Measurements from ENCODE around the gene DFFB. TPM values are rescaled to one million over a fixed set of nuclear protein-coding genes. Genes with fewer than 3 reads are reported as not detected.

DFFB gene
- total and polyA plus RNA-seq, 7 experiments from 2014 or later, result 9.8 to 27.7 (median 14.9) TPM

- H3K9me3 ChIP-seq (ENCODE audit: control insufficient read depth in 2 of 3, low read length in 3 of 3), result peaks cover 0 to 7% (median 7%) of the 10 kb centered on the region in 3 experiments
- no peaks in the 10 kb centered on the region for H3K27me3 Mint-ChIP-seq
- peak within 1 kb of the TSS; percentile 92 to 99 (median 96) for H3K27ac Mint-ChIP-seq
- peak within 1 kb of the TSS; percentile 90 to 96 (median 94) for H3K4me3 Mint-ChIP-seq
- ATAC-seq (peak; percentile 88), DNase-seq (peak; percentile 78 to 99 (median 96))
- no peaks in the 10 kb centered on the region for H3K27me3 ChIP-seq (ENCODE audit: control insufficient read depth in 2 of 2, insufficient read depth in 2 of 2, low read length in 2 of 2)
- peak within 1 kb of the TSS; percentile 79 for H3K4me3 ChIP-seq (ENCODE audit: low read length)
- peaks cover 0 to 9% (median 0%) of the 10 kb centered on the region in 3 experiments for H3K36me3 ChIP-seq (ENCODE audit: control insufficient read depth in 2 of 3, insufficient read depth in 3 of 3, low read length in 3 of 3)
- H3K9me3 Mint-ChIP-seq, result peaks cover 0 to 21% (median 9%) of the 10 kb centered on the region in 11 donors
- intact Hi-C loops (cut with micrococcal nuclease), result loop anchor here (1.0 to 5.0 kb wide), 11 partner anchors 43 to 1643 kb away; partner anchors contain the start of genes CEP104 (in 2 of the 2), DFFB (in 2 of the 2), LRRC47 (in 2 of the 2) and SMIM1 (in 2 of the 2)
- peaks cover 5 to 20% (median 17%) of the 10 kb centered on the region in 5 donors for H3K36me3 Mint-ChIP-seq
- peaks cover 23 to 71% (median 53%) of the 10 kb centered on the region in 7 donors for H3K4me1 Mint-ChIP-seq
- H3K27ac ChIP-seq (ENCODE audit: low read depth, low read length), result peak within 1 kb of the TSS; percentile 94
- POLR2A ChIA-PET, result interaction anchor here (0.6 to 3.5 kb wide), 9 partner anchors 9 to 1286 kb away, joined by 3 to 30 read pairs (median 4); partner anchors contain the start of genes CEP104, DFFB and LRRC47
- H3K4me1 ChIP-seq (ENCODE audit: control insufficient read depth in 2 of 2, insufficient read depth in 2 of 2, low read length in 2 of 2), result peaks cover 6 to 39% of the 10 kb centered on the region in 2 donors
- CTCF ChIA-PET, result no interaction called here
Measured at GRCh38 chr1:3900150-3900968, 43.1 kb downstream of the DFFB start, which contains the start of gene C1orf174. TSS of gene C1orf174 (minus strand) at chr1:3900272. CDS start at chr1:3900186, 86 bp downstream.

GRCh38 chr1:3900969-3901529, 43.8 kb downstream of the DFFB start:
- ChIA-PET CTCF (no interaction called here), POLR2A (interaction anchor here (0.7 to 3.5 kb wide), 3 partner anchors 43 to 256 kb away, joined by 3 to 30 read pairs (median 5); partner anchors contain the start of genes CEP104, DFFB and LRRC47)
- no peaks in the 10 kb centered on the region for H3K27me3 Mint-ChIP-seq
- H3K9me3 Mint-ChIP-seq, result peaks cover 0 to 21% (median 9%) of the 10 kb centered on the region in 11 donors
- H3K27ac Mint-ChIP-seq, result peak overlapping the region; percentile 92 to 99 (median 96)
- H3K4me1 Mint-ChIP-seq, result peaks cover 23 to 72% (median 57%) of the 10 kb centered on the region in 7 donors
- Histone ChIP-seq H3K4me3 (ENCODE audit: low read length) (peak overlapping the region; percentile 79), H3K36me3 (ENCODE audit: control insufficient read depth in 2 of 3, insufficient read depth in 3 of 3, low read length in 3 of 3) (peaks cover 0 to 4% (median 0%) of the 10 kb centered on the region in 3 experiments), H3K27me3 (ENCODE audit: control insufficient read depth in 2 of 2, insufficient read depth in 2 of 2, low read length in 2 of 2) (no peaks in the 10 kb centered on the region), H3K9me3 (ENCODE audit: control insufficient read depth in 2 of 3, low read length in 3 of 3) (peaks cover 0 to 7% (median 7%) of the 10 kb centered on the region in 3 experiments), H3K27ac (ENCODE audit: low read depth, low read length) (peak overlapping the region; percentile 94), H3K4me1 (ENCODE audit: control insufficient read depth in 2 of 2, insufficient read depth in 2 of 2, low read length in 2 of 2) (peaks cover 6 to 39% of the 10 kb centered on the region in 2 donors)
- ATAC-seq (peak; percentile 60), DNase-seq (peak in 4 of 9 donors; percentile 49 to 94 (median 63))
- H3K36me3 Mint-ChIP-seq, result peaks cover 5 to 20% (median 13%) of the 10 kb centered on the region in 5 donors
- intact Hi-C loops (cut with micrococcal nuclease), result loop anchor here (1.0 to 5.0 kb wide), 11 partner anchors 44 to 1644 kb away; partner anchors contain the start of genes CEP104 (in 2 of the 2), DFFB (in 2 of the 2), LRRC47 (in 2 of the 2) and SMIM1 (in 2 of the 2)
- peak overlapping the region; percentile 90 to 96 (median 94) for H3K4me3 Mint-ChIP-seq

- peaks cover 15 to 67% (median 51%) of the 10 kb centered on the region in 7 donors for H3K4me1 Mint-ChIP-seq
- intact Hi-C loops (cut with micrococcal nuclease), result loop anchor here (5.0 kb wide), 3 partner anchors 370 to 1645 kb away; partner anchors contain the start of gene PRXL2B (in 1 of the 2)
- peak overlapping the region; percentile 74 for H3K27ac ChIP-seq (ENCODE audit: low read depth, low read length)
Measured at GRCh38 chr1:3902111-3902511, 44.8 kb downstream of the DFFB start.

GRCh38 chr1:3902571-3903091, 45.4 kb downstream of the DFFB start:
- H3K36me3 Mint-ChIP-seq, result peaks cover 0 to 10% (median 4%) of the 10 kb centered on the region in 5 donors

More at GRCh38 chr1:3902111-3902511, 44.8 kb downstream of the DFFB start:
- no peaks in the 10 kb centered on the region for H3K27me3 Mint-ChIP-seq
- POLR2A ChIA-PET, result interaction anchor here (0.6 to 3.5 kb wide), 4 partner anchors 8 to 1486 kb away, joined by 5 to 30 read pairs (median 7); partner anchors contain the start of genes CEP104 and DFFB
- H3K36me3 Mint-ChIP-seq, result peaks cover 4 to 13% (median 8%) of the 10 kb centered on the region in 5 donors
- no peak for ATAC-seq
- H3K9me3 Mint-ChIP-seq, result peaks cover 0 to 20% (median 9%) of the 10 kb centered on the region in 11 donors
- peak overlapping the region; percentile 80 to 96 (median 93) for H3K4me3 Mint-ChIP-seq
- Histone ChIP-seq H3K4me1 (ENCODE audit: control insufficient read depth in 2 of 2, insufficient read depth in 2 of 2, low read length in 2 of 2) (peaks cover under 1 to 39% of the 10 kb centered on the region in 2 donors), H3K4me3 (ENCODE audit: low read length) (no peak overlapping the region), H3K9me3 (ENCODE audit: control insufficient read depth in 2 of 3, low read length in 3 of 3) (peaks cover 0 to 7% (median 7%) of the 10 kb centered on the region in 3 experiments), H3K27me3 (ENCODE audit: control insufficient read depth in 2 of 2, insufficient read depth in 2 of 2, low read length in 2 of 2) (no peaks in the 10 kb centered on the region), H3K36me3 (ENCODE audit: control insufficient read depth in 2 of 3, insufficient read depth in 3 of 3, low read length in 3 of 3) (no peaks in the 10 kb centered on the region)
- peak overlapping the region; percentile 92 to 99 (median 95) for H3K27ac Mint-ChIP-seq
- CTCF ChIA-PET, result interaction anchor here (2.2 kb wide), 1 partner anchor 44 kb away, joined by 6 read pairs; the partner anchor contains the start of genes CEP104 and DFFB
- peak in 3 of 9 donors; percentile 39 to 45 (median 45) for DNase-seq

GRCh38 chr1:3903141-3904005, 46.1 kb downstream of the DFFB start:
- no peaks in the 10 kb centered on the region for H3K27me3 ChIP-seq (ENCODE audit: control insufficient read depth in 2 of 2, insufficient read depth in 2 of 2, low read length in 2 of 2)
- H3K9me3 Mint-ChIP-seq, result peaks cover 0 to 7% (median 2%) of the 10 kb centered on the region in 11 donors
- H3K4me1 Mint-ChIP-seq, result peaks cover 16 to 62% (median 44%) of the 10 kb centered on the region in 7 donors
- ChIA-PET CTCF (interaction anchor here (2.2 kb wide), 1 partner anchor 46 kb away, joined by 6 read pairs; the partner anchor contains the start of genes CEP104 and DFFB), POLR2A (interaction anchor here (0.6 to 2.3 kb wide), 6 partner anchors 10 to 1764 kb away, joined by 3 to 8 read pairs (median 4); partner anchors contain the start of genes CEP104, DFFB and LRRC47)
- peaks cover 0 to 4% (median 2%) of the 10 kb centered on the region in 5 donors for H3K36me3 Mint-ChIP-seq
- H3K4me3 Mint-ChIP-seq, result peak overlapping the region; percentile 22 to 96 (median 92)
- H3K27ac Mint-ChIP-seq, result peak overlapping the region; percentile 92 to 99 (median 95)
- H3K36me3 ChIP-seq (ENCODE audit: control insufficient read depth in 2 of 3, insufficient read depth in 3 of 3, low read length in 3 of 3), result no peaks in the 10 kb centered on the region
- H3K4me1 ChIP-seq (ENCODE audit: control insufficient read depth in 2 of 2, insufficient read depth in 2 of 2, low read length in 2 of 2), result peaks cover 0 to 39% of the 10 kb centered on the region in 2 donors
- intact Hi-C loops (cut with micrococcal nuclease), result loop anchor here (5.0 kb wide), 3 partner anchors 371 to 1646 kb away; partner anchors contain the start of gene PRXL2B (in 1 of the 2)
- H3K27me3 Mint-ChIP-seq, result no peaks in the 10 kb centered on the region
- ATAC-seq (no peak), DNase-seq (peak in 4 of 9 donors; percentile 11 to 39 (median 20))
- peak overlapping the region; percentile 74 for H3K27ac ChIP-seq (ENCODE audit: low read depth, low read length)
- H3K4me3 ChIP-seq (ENCODE audit: low read length), result peak overlapping the region; percentile 38
- peaks cover 0 to under 1% (median under 1%) of the 10 kb centered on the region in 3 experiments for H3K9me3 ChIP-seq (ENCODE audit: control insufficient read depth in 2 of 3, low read length in 3 of 3)

More at GRCh38 chr1:3902571-3903091, 45.4 kb downstream of the DFFB start:
- intact Hi-C loops (cut with micrococcal nuclease), result loop anchor here (5.0 kb wide), 3 partner anchors 370 to 1645 kb away; partner anchors contain the start of gene PRXL2B (in 1 of the 2)
- Histone ChIP-seq H3K27me3 (ENCODE audit: control insufficient read depth in 2 of 2, insufficient read depth in 2 of 2, low read length in 2 of 2) (no peaks in the 10 kb centered on the region), H3K4me1 (ENCODE audit: control insufficient read depth in 2 of 2, insufficient read depth in 2 of 2, low read length in 2 of 2) (peaks cover 0 to 39% of the 10 kb centered on the region in 2 donors), H3K27ac (ENCODE audit: low read depth, low read length) (peak overlapping the region; percentile 74), H3K9me3 (ENCODE audit: control insufficient read depth in 2 of 3, low read length in 3 of 3) (peaks cover 0 to 7% (median 7%) of the 10 kb centered on the region in 3 experiments), H3K4me3 (ENCODE audit: low read length) (peak overlapping the region; percentile 38), H3K36me3 (ENCODE audit: control insufficient read depth in 2 of 3, insufficient read depth in 3 of 3, low read length in 3 of 3) (no peaks in the 10 kb centered on the region)
- H3K9me3 Mint-ChIP-seq, result peaks cover 0 to 14% (median 6%) of the 10 kb centered on the region in 11 donors
- DNase-seq (peak in 7 of 9 donors; percentile 45 to 64 (median 60)), ATAC-seq (no peak)
- POLR2A ChIA-PET, result interaction anchor here (0.6 to 2.3 kb wide), 4 partner anchors 9 to 1765 kb away, joined by 3 to 8 read pairs (median 5); partner anchors contain the start of genes CEP104, DFFB and LRRC47
- CTCF ChIA-PET, result interaction anchor here (2.2 kb wide), 1 partner anchor 45 kb away, joined by 6 read pairs; the partner anchor contains the start of genes CEP104 and DFFB
- H3K4me1 Mint-ChIP-seq, result peaks cover 16 to 67% (median 47%) of the 10 kb centered on the region in 7 donors
- peak overlapping the region; percentile 92 to 99 (median 95) for H3K27ac Mint-ChIP-seq
- H3K27me3 Mint-ChIP-seq, result no peaks in the 10 kb centered on the region
- peak overlapping the region; percentile 80 to 96 (median 92) for H3K4me3 Mint-ChIP-seq

Data from naive thymus-derived CD4-positive, alpha-beta T cell (primary cell).